Fibroblast of mammary gland (primary cell): ENCODE measurements around the gene RBFOX1.

Experiments used
- DNase-seq: peaks from one replicate; pipeline ENCODE4 v3.0.0-alpha.2; 2010; ENCODE audit warnings: low read depth
- H3K4me3 ChIP-seq: 2 replicates; pipeline ENCODE4 v1.5.1; 2011; ENCODE audit warnings: low read depth, mild to moderate bottlenecking, low read length, moderate library complexity; ENCODE audit not compliant: control insufficient read depth
- CTCF ChIP-seq: conservative IDR thresholded peaks from 2 replicates; pipeline ENCODE4 v1.5.1; 2011; ENCODE audit warnings: low read depth, low read length, inconsistent platforms; ENCODE audit not compliant: control insufficient read depth, insufficient read depth

RBFOX1 gene

GRCh38 chr16:7691533-7691932 lies 358.9 kb downstream of the RBFOX1 start:
- TF ChIP-seq CTCF: no peak
- no peak for DNase-seq

GRCh38 chr16:7703672-7704071 lies 371.0 kb downstream of the RBFOX1 start:
- DNase-seq: no peak
- no peak for TF ChIP-seq CTCF
- no peak overlapping the region for H3K4me3 ChIP-seq

More at GRCh38 chr16:7691533-7691932, 358.9 kb downstream of the RBFOX1 start:
- H3K4me3 ChIP-seq: no peak overlapping the region

- TF ChIP-seq CTCF: no peak
- no peak for DNase-seq
- H3K4me3 ChIP-seq: no peak overlapping the region
Measured at GRCh38 chr16:7705885-7706284, 373.2 kb downstream of the RBFOX1 start.

- no peak for TF ChIP-seq CTCF
- H3K4me3 ChIP-seq: no peak overlapping the region
- no peak for DNase-seq
Measured at GRCh38 chr16:7709186-7709585, 376.5 kb downstream of the RBFOX1 start.

DNA sequence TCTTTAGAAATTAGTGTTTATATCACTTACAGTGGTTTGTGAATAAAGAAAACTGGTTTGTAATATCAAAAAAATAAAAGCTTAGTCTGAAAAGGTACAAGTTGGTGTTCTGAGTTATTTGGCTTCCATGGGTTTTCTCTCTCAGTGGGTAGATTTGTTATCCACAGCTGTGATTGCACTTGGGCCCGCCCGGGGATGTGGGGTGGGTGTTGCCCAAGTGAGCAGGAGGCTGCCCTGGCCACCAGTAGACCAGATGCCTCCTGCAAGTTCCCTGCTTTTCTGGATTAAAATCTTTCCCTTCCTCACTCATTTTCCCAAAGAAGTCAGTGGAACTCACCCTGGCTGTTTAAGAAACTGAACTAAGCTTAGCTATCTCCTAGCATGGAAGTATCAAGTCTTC lies 380.6 kb downstream of the RBFOX1 start:
- no peak for TF ChIP-seq CTCF
- no peak overlapping the region for H3K4me3 ChIP-seq
- DNase-seq: no peak

DNA sequence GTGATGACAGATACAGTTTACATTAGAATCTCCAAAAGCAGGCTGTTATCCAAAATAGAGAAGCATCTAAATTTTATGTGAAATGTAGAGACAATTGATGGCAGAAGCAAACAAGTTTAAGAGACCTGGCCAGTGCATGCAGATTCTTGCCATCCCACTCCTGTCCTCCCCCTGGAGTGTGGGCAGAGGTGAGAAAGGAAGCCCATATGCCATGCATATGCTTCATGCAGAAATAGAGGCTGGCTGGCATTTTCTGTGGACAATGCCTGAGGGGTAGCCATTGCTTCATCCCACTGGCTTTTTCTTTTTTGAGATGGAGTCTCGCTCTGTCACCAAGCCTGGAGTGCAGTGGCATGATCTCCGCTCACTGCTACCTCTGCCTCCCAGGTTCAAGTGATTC lies 382.1 kb downstream of the RBFOX1 start:
- no peak for DNase-seq
- no peak for TF ChIP-seq CTCF
- H3K4me3 ChIP-seq: no peak overlapping the region

DNA sequence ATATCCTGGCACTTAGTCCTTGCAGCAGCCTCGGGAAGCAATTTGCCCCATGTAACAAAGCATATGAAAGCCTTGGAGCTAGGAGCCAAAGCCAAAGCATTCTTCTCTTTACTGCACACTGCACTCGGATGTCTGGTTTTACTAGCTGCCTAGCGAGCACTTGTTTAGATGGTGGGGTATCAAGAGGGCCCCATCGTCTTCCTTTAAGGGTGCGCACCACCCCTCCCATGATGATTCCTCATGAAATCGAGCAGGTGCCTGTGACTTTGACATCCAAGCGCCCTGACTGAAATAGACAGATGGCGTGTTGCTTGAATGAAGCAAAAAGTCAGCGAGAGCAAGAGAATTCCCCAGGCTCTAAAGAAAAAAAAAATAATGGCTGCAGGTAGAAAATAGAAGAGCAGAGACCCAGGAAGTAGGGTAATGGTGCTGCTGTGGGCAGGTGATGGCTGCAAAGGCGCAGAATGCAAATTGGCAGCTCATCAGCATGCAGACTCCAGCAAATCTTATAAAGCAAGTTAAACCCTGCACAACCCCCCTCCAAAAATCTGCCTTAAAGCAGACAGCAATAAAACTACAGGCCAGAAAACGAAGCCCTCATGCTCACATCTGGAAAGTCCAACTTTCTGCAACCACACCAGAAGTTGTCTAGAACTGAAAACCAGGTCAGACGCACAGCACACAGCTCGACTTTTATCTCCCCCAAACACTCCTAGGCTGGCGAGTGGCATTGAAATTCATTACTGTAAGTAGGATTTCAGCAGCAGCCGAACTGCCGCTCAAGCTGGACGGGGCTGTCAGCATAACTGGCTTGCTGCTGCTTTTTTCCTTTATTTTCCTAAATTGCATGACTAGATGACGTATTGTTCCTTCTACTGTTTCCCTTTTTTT lies 384.3 kb downstream of the RBFOX1 start:
- no peak overlapping the region for H3K4me3 ChIP-seq
- no peak for DNase-seq
- no peak for TF ChIP-seq CTCF
